Large intestine (tissue), 3 donors: ENCODE measurements around the gene OR52B6. TPM values are rescaled to one million over a fixed set of nuclear protein-coding genes. Genes with fewer than 3 reads are reported as not detected.
"Not testable (repeated sequence)": the region's sequence is repeated elsewhere in the genome, so short reads cannot be mapped to it uniquely, and the experiment has no call there.

ENCODE experiments used
- DNase-seq, 2 donors: peaks; one replicate each; pipeline versions ENCODE4 v3.0.0 to v3.0.0-alpha.2; 2013
- H3K27ac ChIP-seq: one replicate; pipeline ENCODE4 v1.5.1; 2013; ENCODE audit warnings: low read length
- H3K27me3 ChIP-seq: 2 replicates; pipeline ENCODE4 v1.6.1; 2013; ENCODE audit warnings: low read length; ENCODE audit not compliant: control insufficient read depth, insufficient read depth
- H3K36me3 ChIP-seq: 2 replicates; pipeline ENCODE4 v1.6.1; 2013; ENCODE audit warnings: low read length; ENCODE audit not compliant: control insufficient read depth, insufficient read depth
- H3K4me1 ChIP-seq: one replicate; pipeline ENCODE4 v1.6.1; 2013; ENCODE audit warnings: low read length; ENCODE audit not compliant: control insufficient read depth, insufficient read depth
- H3K4me3 ChIP-seq: one replicate; pipeline ENCODE4 v1.5.1; 2013; ENCODE audit warnings: low read length
- H3K9me3 ChIP-seq: one replicate; pipeline ENCODE4 v1.6.1; 2013; ENCODE audit warnings: mild to moderate bottlenecking, low read depth, low read length, moderate library complexity; ENCODE audit not compliant: control insufficient read depth
- WGBS: methylation state at CpG from one replicate; pipeline ENCODE4 v1.1.5; 2013; ENCODE audit warnings: low lambda C conversion rate; ENCODE audit not compliant: insufficient coverage; 5-methylcytosine and 5-hydroxymethylcytosine counted together
- polyA plus RNA-seq: library from polyadenylated mRNA; unstranded; fragments of 120-200 nt; gene quantifications from one replicate; pipeline ENCODE4 v1.2.1, GENCODE V29; 2013

OR52B6 gene
- polyA plus RNA-seq, 1 donor, result not detected

- WGBS, result no CpG with 5 or more reads among the region's 3 CpGs
- H3K9me3 ChIP-seq, result no peaks in the 10 kb centered on the region
- no peak overlapping the region for H3K4me3 ChIP-seq
- H3K27me3 ChIP-seq, result no peaks in the 10 kb centered on the region
- no peaks in the 10 kb centered on the region for H3K36me3 ChIP-seq
- no peak overlapping the region for H3K27ac ChIP-seq
- H3K4me1 ChIP-seq, result no peaks in the 10 kb centered on the region
- DNase-seq, result no peak
Measured at GRCh38 chr11:5556596-5557188, 24.0 kb upstream of the OR52B6 start.

- no peak overlapping the region for H3K4me3 ChIP-seq
Measured at GRCh38 chr11:5557751-5558150, 22.9 kb upstream of the OR52B6 start.

GRCh38 chr11:5564259-5565019 lies 16.2 kb upstream of the OR52B6 start:
- Histone ChIP-seq H3K9me3 (no peaks in the 10 kb centered on the region), H3K4me1 (no peaks in the 10 kb centered on the region), H3K4me3 (no peak overlapping the region), H3K27me3 (no peaks in the 10 kb centered on the region), H3K36me3 (no peaks in the 10 kb centered on the region), H3K27ac (no peak overlapping the region)
- no peak for DNase-seq
- 83% methylated on average over 1 of the region's 1 CpG for WGBS

More at GRCh38 chr11:5557751-5558150, 22.9 kb upstream of the OR52B6 start:
- H3K27me3 ChIP-seq, result no peaks in the 10 kb centered on the region
- no peaks in the 10 kb centered on the region for H3K9me3 ChIP-seq
- no peaks in the 10 kb centered on the region for H3K36me3 ChIP-seq
- no peak for DNase-seq
- H3K27ac ChIP-seq, result no peak overlapping the region
- no peaks in the 10 kb centered on the region for H3K4me1 ChIP-seq
- WGBS, result no CpG with 5 or more reads among the region's 3 CpGs

GRCh38 chr11:5574654-5575053 lies 6.0 kb upstream of the OR52B6 start:
- Histone ChIP-seq H3K27me3 (no peaks in the 10 kb centered on the region), H3K4me1 (no peaks in the 10 kb centered on the region), H3K27ac (no peak overlapping the region), H3K4me3 (no peak overlapping the region), H3K9me3 (no peaks in the 10 kb centered on the region), H3K36me3 (no peaks in the 10 kb centered on the region)
- 100% methylated on average over 1 of the region's 2 CpGs for WGBS
- no peak for DNase-seq

- DNase-seq, result no peak
- no peaks in the 10 kb centered on the region for H3K27me3 ChIP-seq
- H3K27ac ChIP-seq, result no peak overlapping the region
- H3K36me3 ChIP-seq, result no peaks in the 10 kb centered on the region
- H3K4me1 ChIP-seq, result no peaks in the 10 kb centered on the region
- H3K4me3 ChIP-seq, result no peak overlapping the region
- no peaks in the 10 kb centered on the region for H3K9me3 ChIP-seq
- WGBS, result 95% methylated on average over 2 of the region's 4 CpGs
Measured at GRCh38 chr11:5575152-5575551, 5.5 kb upstream of the OR52B6 start.

GRCh38 chr11:5577101-5577500 lies 3.6 kb upstream of the OR52B6 start:
- H3K27ac ChIP-seq, result no peak overlapping the region
- H3K9me3 ChIP-seq, result no peaks in the 10 kb centered on the region
- H3K4me3 ChIP-seq, result no peak overlapping the region
- no peaks in the 10 kb centered on the region for H3K4me1 ChIP-seq
- H3K36me3 ChIP-seq, result no peaks in the 10 kb centered on the region
- H3K27me3 ChIP-seq, result no peaks in the 10 kb centered on the region
- no peak for DNase-seq

- no peaks in the 10 kb centered on the region for H3K36me3 ChIP-seq
- WGBS, result no CpG with 5 or more reads among the region's 4 CpGs
- no peak overlapping the region for H3K4me3 ChIP-seq
- H3K27me3 ChIP-seq, result no peaks in the 10 kb centered on the region
- DNase-seq, result no peak
- H3K4me1 ChIP-seq, result no peaks in the 10 kb centered on the region
- no peak overlapping the region for H3K27ac ChIP-seq
- no peaks in the 10 kb centered on the region for H3K9me3 ChIP-seq
Measured at GRCh38 chr11:5581014-5581413, 337 bp downstream of the OR52B6 start.

GRCh38 chr11:5584458-5584857 lies 3.8 kb downstream of the OR52B6 start:
- WGBS, result no CpG with 5 or more reads among the region's 5 CpGs
- not testable (repeated sequence) for H3K27ac ChIP-seq, DNase-seq

GRCh38 chr11:5589906-5590305 lies 9.2 kb downstream of the OR52B6 start:
- WGBS, result no CpG with 5 or more reads among the region's 31 CpGs
- DNase-seq, H3K36me3 ChIP-seq, H3K4me3 ChIP-seq, H3K27ac ChIP-seq, H3K9me3 ChIP-seq, H3K4me1 ChIP-seq, H3K27me3 ChIP-seq: not testable (repeated sequence)

More at GRCh38 chr11:5584458-5584857, 3.8 kb downstream of the OR52B6 start:
- not testable (repeated sequence) for H3K4me1 ChIP-seq, H3K9me3 ChIP-seq, H3K4me3 ChIP-seq, H3K36me3 ChIP-seq, H3K27me3 ChIP-seq

GRCh38 chr11:5591613-5592012 lies 10.9 kb downstream of the OR52B6 start:
- WGBS, result no CpG with 5 or more reads among the region's 3 CpGs
- no peak for DNase-seq
- no peaks in the 10 kb centered on the region for H3K4me1 ChIP-seq
- no peak overlapping the region for H3K4me3 ChIP-seq
- no peak overlapping the region for H3K27ac ChIP-seq
- H3K9me3 ChIP-seq, result no peaks in the 10 kb centered on the region
- H3K27me3 ChIP-seq, result no peaks in the 10 kb centered on the region
- H3K36me3 ChIP-seq, result no peaks in the 10 kb centered on the region

GRCh38 chr11:5592615-5593014 lies 11.9 kb downstream of the OR52B6 start:
- no peak overlapping the region for H3K4me3 ChIP-seq
- DNase-seq, result no peak
- no peaks in the 10 kb centered on the region for H3K9me3 ChIP-seq
- H3K27me3 ChIP-seq, result no peaks in the 10 kb centered on the region
- H3K27ac ChIP-seq, result no peak overlapping the region
- WGBS, result 100% methylated on average over 1 of the region's 5 CpGs
- peaks cover 2% of the 10 kb centered on the region for H3K4me1 ChIP-seq
- no peaks in the 10 kb centered on the region for H3K36me3 ChIP-seq
